GM19043 (cell line): ENCODE results near the gene CABLES1.

Experiments
- ATAC-seq: cut with Tn5 transposase; IDR thresholded peaks from one replicate; pipeline ENCODE4 v1.9.1; 2021; ENCODE audit warnings: low read depth; ENCODE audit not compliant: unreplicated experiment

The CABLES1 gene

GRCh38 chr18:23189099-23189498 lies 53.8 kb downstream of the CABLES1 start:
- no peak for ATAC-seq

- no peak for ATAC-seq
Observed at GRCh38 chr18:23189768-23190661, 54.7 kb downstream of the CABLES1 start.

- no peak for ATAC-seq
Observed at GRCh38 chr18:23191232-23191631, 55.9 kb downstream of the CABLES1 start.

DNA sequence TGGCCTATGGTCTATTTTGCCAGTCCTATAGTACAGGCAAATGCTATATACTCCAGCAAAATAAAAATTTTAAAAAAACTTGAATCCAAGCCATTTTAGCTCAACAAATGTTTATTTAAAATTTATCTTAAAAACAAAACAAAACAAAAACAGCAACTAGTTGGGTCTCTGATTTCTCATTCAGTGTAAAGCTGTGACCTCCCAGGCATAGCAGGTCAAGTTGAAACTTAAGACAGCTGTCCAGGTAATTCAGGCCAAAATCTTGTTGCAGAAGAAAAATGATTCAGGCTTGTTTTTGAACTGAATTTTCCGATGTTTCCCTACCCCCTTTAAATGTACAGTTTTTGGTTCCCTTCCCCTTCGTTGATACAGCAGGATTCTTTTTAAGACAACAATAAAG lies 58.5 kb downstream of the CABLES1 start:
- no peak for ATAC-seq

DNA sequence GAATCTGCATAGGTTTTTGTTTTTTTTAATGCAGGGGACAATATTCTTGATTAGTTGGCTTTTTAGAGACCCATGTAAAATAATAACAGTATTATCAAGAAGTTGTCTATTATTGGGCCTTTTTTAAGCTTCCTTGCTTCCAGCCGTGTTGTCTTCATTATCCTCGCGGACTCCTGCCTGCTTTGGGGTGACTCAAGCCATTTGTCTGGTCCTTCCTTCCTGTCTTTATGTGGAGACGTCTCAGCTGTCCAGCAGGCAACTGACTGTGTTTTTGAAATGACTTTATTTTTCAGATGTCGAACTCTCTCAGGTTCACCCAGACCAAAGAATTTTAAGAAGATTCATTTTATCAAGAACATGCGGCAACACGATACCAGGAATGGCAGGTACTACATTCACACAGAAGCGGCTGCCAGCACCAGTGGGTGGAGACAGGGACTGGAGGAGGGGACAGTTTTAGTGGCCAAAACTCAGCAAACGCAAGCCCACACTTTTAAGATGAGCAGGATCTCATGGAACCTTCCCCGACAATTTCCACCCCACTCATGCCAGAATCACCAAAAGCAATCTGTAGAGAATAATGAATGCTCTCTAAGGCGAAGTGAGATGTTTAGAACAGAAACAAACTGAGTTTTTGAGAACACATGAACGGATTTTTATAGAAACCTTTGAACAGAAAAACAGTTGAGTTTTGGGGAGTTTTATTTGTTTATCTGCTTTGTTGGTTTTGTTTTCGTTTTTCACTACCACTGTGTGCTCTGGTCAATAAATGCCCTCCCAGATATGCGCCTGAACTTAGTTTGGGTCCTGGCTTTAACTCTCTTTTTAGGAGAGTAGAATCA lies 59.1 kb downstream of the CABLES1 start:
- no peak for ATAC-seq

DNA sequence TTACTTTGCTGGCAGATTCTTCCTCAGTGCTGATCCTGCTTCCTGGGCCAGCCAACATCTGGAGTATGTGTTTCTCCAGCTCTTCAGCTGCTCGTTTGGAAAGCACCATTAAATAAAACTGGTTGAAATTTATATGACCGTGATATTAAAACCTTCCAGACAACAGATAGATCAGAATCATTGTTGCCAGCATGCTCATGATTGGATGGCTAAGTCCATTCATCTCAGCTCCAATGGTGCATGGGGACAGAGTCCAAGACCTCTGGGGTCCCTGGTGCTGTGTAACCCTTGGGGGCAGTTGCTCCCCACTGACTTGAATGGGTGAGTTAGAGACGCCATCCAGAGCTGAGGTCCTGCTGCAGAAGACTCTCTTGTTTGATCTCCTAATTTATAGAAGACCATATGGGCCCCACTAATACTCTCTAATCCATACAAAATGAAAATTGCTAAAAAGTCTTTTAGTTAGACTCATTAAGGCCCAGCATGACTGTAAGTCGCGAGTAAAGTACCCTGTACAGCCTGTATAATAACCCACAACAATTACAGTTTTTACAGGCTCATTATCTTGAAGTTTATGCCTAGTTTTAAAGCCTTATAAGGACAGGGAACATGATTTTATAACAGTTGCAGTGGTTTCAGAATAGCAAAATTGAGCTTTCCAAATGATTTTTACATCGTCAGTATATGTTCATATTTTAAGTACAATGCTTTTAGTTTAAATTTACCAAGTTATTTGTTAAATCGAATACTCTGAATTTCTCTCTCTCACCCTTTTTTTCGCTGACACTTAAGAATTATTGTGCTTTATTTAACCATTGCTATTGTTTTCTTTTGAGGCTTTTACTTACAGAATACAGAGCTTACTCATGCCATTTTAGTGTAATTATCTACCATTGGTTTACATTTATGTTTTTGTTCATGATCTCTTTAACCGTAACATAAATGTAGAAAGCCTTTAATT lies 60.0 kb downstream of the CABLES1 start:
- ATAC-seq: no peak

DNA sequence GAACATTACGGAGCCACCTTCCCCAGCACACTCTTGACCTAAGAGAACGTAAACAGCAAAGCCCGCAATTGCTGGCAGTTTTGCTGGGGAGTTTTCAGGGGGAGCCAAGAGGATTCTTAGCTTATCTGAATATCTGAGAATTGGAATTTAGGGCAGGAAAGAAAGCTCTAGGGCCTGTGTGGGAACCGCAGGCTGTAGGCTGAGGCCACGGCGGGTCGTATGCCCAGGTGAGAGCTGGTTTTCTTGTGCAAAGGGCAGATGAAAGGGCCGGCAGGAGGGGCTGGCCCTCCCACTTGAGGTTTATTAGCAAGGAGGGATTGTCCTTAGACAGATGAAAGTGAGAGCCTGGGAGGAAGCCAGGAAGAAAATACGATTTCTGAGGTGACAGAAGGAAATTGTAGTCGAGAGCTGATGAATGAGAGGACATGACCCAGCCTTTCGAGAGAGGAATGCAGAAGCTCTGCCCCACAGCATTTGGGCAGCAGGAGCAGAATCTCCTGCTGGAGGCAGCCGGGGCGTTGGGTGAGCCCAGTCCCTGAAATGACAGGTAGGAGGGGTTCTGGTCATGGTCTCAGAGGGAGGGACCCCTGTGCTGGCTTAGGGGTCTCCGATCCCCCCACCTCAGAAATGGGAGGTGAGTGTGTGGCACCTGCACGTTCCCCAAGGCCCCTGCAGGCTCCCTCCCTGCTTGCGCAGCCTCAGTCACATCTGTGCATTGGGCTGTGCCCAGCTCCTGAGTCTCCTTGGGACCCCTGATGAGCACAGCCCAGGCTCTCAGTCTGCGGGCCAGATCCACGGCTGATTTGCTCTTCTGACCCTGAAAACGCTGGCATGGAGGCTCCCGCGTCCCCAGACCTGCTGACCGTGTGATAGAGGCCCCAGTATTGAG lies 61.1 kb downstream of the CABLES1 start:
- ATAC-seq: no peak

- ATAC-seq: no peak
Observed at GRCh38 chr18:23198217-23198845, 63.0 kb downstream of the CABLES1 start.

DNA sequence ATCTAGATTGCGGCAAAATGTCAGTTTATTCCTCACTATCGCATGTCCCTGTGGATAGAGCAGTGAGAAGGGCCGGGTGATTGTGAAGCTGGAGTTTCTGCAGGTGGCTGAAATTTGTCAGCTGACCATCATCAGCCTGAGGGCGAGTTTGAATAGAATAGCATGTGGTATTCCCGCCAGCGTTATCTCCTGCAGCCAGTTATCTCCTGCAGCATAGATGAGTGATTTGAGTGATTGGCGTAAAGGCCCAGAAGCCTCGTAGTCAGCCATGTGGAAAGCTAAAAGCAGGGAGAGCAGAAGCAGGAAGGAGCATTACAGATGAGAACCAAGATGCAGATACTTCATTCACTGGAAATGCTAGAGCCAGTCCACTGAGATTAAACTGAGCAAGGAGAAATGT lies 65.5 kb downstream of the CABLES1 start:
- no peak for ATAC-seq

- ATAC-seq: no peak
Observed at GRCh38 chr18:23201741-23202140, 66.5 kb downstream of the CABLES1 start.

- no peak for ATAC-seq
Observed at GRCh38 chr18:23203891-23204432, 68.7 kb downstream of the CABLES1 start.

- no peak for ATAC-seq
Observed at GRCh38 chr18:23204589-23205235, 69.4 kb downstream of the CABLES1 start.

DNA sequence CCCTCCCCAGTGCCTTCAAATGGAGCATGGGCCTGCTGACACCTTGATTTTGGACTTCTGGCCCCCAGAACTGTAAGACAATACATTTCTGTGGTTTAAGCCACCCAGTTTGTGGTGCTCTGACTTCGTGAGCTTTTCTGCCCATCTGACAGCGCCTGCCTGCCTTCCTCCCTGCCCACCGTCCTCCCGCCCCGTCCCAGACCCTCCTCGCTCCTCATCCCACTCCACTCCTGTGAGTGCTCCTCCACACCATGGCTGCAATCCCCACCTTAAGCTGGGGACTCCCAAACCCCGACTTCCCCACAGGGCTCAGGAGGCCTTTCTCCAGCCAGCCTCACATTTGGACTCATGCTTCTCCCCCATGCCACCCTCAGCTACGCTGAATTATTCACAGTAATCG lies 70.7 kb downstream of the CABLES1 start:
- no peak for ATAC-seq

DNA sequence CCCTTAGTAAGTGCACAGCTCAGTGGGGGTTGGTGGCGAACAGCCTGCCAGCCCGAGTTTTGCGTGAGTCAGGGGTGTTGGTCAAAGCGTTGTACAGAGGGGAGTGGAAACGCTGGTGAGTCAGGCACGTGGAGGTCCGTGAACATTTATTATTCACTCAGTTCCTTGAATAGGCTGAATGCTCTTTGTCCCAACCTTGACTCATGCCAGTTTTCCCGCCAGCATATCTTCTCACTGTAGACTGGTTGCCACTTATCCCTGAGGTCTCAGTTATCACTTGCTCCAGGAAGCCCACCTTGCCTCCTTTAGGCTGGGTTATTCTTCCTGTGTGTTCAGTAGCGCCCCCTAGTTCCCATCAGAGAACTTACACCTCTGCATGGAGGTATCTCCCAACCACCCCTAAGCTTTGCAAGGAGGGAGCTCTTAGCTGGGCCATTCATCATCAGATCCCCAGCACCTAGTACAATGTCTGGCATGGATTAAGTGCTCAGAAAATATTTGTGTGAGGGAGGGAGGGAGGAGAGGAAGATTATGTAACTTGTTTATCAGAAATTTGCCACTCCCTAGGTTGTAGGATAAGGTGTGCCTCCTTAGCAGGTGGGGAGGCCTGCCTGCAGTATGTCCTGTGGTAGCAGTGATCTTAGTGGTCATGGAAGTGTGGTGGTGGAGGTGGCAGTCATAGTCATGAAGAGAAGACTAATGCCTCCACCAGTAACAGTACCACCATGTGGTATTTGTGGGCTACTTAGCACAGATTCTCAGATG lies 72.1 kb downstream of the CABLES1 start:
- ATAC-seq: no peak

- no peak for ATAC-seq
Observed at GRCh38 chr18:23207994-23208393, 72.7 kb downstream of the CABLES1 start.

- ATAC-seq: no peak
Observed at GRCh38 chr18:23208600-23208999, 73.3 kb downstream of the CABLES1 start.

- no peak for ATAC-seq
Observed at GRCh38 chr18:23209031-23209430, 73.7 kb downstream of the CABLES1 start.

- ATAC-seq: no peak
Observed at GRCh38 chr18:23209796-23210195, 74.5 kb downstream of the CABLES1 start.
